GM21526 (cell line): ENCODE results near the gene CABCOCO1.

ENCODE experiments used
- ATAC-seq: cut with Tn5 transposase; IDR thresholded peaks from one replicate; pipeline ENCODE4 v1.9.1; 2021; ENCODE audit warnings: moderate library complexity; ENCODE audit not compliant: unreplicated experiment, low FRiP score

The CABCOCO1 gene, protein sequence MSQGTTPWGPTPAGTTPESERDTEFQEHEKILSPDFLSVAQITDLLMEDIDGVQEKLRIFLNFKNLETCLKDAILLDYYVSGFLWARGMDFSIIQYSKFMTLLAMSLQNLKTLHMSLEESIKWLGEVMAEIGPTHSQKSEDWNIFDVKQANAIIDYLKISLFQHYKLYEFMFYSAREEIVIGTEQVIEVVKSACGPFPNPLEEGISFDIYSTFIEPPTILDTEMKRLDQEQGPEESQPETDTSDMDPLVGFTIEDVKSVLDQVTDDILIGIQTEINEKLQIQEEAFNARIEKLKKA

DNA sequence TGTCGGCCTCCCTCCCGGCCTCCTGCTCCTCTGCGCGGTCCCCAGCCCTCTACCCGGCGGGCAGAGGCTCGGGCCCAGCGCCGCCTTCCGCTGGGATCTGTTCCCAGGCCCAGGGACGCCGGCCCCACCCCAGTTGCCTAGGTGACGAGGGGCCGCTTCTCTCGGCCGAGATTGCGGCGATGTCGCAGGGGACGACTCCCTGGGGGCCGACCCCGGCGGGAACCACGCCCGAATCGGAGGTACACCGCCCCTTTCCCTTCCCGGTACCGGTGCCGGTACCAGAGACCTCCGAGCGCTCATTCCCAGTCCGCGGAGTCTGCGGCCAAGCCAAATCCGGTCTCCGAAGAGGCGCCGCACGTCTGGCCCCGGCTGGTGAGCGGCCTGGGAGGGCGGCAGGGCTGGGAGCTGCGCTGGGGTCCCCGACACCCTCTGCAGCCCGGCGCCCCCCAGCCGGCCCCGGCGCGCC lies at the start of gene CABCOCO1:
Gene CABCOCO1, plus strand, starts transcription at position 136 of the 466 bp plus-strand sequence. Its CDS starts 44 bp downstream, at position 180.
- no peak for ATAC-seq

DNA sequence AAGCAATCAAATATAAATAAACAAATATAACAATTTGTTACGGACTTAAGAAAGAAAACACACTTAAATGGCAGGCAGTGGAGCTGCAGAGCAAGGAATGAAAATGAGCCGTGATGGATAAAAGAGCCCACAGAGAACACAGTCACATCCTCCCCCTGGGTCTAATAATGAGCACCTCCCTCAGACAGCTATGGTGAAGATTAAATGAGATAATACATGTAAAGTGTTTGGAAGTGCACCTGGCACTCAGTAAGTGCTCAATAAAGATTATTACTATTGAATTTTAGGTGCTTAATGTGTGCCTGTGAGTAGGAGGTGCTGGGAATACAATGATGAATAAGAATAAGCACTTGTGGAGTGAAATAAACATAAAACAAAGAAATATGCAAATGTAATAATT lies 49.1 kb upstream of the CABCOCO1 start:
- no peak for ATAC-seq

DNA sequence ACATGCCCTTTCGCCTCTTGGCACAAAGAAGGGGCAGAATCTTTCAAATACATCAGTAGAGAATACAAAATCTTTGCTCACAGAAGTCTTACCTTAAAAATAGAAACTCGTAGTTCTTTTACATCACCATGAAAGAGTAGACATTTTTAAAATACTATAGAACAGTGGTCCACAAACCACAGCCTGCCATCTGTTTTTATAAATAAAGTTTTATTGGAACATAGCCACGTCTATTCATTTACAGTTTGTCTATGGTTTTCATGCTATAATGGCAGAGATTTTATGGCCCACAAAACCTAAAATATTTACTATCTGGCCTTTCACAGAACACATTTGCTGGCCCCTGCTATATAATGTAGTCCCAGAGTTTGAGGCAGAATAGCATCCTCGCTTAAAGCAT lies 46.1 kb upstream of the CABCOCO1 start:
- ATAC-seq = no peak

DNA sequence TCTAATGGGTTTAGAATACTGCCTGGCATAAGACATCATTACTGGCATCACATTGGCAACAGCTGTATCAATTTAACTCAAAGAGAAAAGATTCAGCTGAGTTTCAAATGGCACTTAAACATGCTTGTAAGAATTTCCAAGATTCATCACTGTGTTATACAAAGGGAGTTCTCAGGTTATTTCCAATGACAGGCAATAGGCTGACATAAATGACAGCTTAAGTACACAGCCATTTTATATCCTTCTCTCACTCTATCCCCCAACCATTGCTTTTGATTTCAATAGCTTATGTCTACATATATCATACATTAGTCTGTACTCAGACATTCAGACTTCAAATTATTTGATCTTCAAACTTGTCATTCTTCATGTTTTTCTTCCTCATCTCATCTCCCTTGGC lies 45.5 kb upstream of the CABCOCO1 start:
- ATAC-seq = no peak

DNA sequence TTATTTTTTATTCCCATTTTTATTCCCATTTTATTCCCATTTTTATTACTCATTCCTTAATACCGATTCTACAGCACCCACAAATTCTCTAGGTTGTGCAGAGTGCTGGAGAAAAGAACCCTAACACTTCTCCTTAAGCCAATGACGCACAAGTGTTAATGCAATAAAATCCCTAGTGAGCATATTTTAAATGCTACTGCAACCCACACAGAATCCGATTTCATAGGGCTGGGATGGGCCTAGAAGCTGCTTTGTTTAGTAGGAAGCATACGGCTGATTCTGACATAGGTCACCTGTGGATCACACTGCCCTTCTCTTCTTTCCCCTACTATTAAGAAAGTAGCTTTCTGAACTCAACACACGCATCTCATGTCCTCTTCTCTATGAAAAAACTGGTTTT lies 45.1 kb upstream of the CABCOCO1 start:
- ATAC-seq = no peak

DNA sequence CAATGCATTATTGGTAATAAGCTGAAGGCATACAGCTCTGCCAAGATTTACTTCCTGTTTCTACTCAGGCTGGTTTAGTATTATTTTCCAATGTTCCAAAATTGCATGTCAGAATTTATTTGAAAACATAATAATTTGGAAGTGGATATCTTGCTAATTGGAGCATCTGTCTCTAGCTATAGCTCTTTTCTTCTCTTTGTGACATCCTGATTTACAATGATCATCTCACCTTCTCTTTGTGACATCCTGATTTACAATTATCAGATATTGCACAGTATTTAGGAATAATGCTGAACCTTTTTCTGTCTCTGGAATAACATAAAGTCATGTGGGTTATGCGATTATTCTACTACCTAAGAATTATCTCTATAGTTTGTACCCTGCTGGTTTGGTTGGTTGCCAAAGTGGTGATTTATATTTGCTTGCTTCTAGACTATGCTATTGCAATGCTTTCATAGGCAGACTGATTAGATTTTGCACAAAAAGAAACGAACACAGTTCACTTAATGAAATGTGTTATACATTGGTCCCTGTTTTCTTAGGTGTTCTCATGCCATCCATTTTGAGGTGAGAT lies 44.3 kb upstream of the CABCOCO1 start:
- ATAC-seq = no peak

DNA sequence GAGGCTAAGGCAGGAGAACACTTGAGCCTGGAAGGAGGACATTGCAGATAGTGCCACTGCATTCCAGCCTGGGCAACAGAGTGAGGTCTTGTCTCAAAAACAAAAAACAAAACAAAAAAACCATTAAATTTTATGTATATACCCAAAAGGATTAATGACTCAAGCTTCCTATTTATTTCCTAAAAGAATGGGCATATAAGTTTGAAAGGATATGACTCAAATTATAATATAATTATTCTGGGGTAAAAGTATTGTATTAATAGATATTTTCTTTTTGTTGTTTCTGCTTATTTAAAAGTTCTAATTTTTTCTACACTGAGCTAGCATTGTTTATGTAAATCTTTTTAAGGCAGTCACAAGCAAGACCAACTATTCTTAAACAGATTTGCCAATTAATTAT lies 42.2 kb upstream of the CABCOCO1 start:
- ATAC-seq = no peak

DNA sequence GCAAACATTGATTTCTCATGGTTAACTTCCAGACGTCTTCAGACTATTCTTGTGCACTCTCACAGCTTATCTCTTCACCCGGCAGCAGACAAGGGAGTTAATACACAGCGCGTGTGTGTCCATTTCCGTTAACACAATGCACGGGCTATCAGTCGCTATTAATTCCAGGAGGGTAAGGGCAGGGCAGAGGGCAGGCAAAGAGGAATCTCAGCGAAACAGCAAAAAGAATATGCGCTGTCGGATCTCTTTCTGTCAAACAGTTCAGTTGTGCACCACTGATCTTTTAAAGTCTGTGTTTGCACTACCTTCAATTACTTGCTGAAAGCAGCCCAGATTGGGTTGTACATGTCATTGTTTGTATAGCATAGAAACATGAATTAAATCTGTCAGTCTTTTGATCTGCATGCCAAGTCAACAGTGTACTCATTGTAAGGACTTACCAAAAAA lies 41.1 kb upstream of the CABCOCO1 start:
- no peak for ATAC-seq

DNA sequence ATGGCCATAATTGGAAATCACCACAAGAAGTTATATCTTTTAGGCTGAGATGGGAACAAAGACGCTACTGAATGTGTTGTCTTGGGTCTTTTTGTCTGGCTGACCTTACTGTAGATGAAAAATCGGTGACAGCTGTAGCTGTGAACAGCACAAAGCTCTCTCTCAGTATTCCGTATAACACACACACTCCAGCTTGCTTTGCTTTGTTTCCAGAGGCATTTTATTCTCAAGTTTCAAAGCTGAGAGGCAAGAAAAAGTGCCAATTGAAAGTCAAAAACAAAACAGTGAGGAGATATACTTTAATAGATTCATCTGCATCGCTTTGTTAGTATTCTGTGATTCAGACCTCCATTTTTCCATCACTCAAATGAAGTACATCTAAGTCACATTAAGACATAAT lies 39.6 kb upstream of the CABCOCO1 start:
- no peak for ATAC-seq

DNA sequence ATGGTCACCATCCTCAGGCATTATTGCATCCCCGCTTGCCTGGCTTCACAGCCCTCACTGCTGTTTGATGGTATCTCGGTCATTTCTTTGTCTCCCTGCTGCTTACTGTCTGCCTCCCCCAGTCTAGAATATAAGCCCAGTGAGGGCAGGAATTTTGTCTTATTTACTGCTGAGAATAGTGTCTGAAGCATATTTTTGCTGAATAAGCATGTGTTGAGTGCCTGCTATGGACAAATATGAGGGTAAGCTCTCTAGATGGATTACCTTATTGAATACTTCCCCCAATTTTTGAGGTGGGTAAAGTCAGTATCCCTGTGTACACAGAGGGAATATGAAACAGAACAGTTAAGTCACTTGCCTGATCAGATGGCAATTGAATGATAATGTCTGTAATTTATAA lies 36.5 kb upstream of the CABCOCO1 start:
- ATAC-seq = no peak

DNA sequence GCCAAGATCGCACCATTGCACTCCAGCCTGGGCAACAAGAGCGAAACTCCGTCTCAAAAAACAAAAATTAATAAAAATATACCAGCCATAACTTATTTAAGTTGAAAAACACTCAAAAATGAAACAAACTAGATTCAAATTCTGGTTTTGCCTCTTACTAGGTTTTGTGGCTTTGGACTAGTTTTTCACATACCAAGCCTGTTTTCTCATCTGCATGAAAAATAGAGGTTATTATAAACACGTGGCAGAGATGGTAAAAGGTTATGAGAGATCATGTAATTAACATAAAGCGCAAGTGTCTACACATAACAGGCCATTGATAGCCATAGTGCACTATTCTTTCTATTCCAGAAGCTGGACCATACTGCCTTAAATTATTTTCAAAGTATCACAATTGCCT lies 35.5 kb upstream of the CABCOCO1 start:
- ATAC-seq = no peak

DNA sequence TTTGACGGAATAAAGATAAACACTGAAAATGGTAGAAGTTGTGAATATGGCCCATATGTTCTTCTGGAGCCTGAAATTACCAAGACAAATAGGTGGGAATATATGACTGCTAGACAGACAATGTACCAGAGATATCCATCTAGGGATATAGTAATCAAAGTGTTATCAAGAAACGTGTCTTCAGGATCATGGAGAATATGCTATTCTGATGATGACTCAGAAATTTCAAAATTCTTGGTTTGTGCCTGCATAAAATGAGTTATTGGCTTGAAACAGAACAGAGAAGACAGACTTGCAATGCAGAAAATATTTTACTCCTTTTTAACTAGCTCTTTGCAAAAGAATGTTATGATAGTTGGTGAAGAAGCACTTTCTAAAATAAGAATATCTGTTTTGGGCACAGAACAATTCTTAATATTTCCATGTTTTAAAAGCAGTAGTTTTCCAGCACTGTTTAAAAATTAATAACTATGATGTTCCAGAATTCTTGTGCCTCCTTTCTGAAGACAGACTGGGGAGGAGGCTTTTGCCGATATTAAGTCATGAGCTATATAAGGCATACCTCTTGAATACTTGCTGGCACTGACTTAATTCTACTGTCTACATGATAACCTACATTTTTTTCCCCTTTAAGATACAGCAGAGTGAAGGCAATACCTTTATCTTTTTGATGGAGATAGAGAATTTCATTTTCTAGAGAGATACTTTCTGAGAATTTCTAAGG lies 34.4 kb upstream of the CABCOCO1 start:
- no peak for ATAC-seq

DNA sequence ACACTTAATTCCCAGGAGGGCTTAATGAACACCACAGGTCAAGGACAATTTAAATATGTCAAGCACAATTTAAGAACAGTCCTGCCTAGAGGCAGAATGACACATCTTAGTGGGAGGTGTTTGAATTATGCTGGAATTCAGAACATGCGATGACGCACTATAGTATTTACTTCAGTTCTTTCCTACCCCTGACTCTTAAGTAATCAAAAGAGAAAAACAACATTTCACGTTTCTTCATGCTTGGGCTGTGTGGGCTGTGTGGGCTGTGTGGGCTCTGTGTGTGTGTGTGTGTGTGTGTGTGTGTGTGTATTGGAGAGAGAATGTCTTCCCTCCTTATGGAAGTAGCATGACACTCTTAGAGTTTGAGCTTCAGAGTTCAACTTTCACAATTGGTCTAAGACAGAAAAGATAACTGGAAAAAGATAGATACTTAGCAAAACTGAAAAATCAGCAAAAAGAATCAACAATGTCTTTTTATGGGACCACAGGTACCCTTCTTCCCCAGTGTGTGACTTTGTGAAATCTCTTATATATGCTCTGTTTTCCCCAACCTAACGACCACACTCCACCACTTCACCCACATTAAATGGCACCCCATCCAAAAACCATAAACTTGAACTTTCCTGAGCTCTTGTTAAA lies 33.7 kb upstream of the CABCOCO1 start:
- no peak for ATAC-seq

DNA sequence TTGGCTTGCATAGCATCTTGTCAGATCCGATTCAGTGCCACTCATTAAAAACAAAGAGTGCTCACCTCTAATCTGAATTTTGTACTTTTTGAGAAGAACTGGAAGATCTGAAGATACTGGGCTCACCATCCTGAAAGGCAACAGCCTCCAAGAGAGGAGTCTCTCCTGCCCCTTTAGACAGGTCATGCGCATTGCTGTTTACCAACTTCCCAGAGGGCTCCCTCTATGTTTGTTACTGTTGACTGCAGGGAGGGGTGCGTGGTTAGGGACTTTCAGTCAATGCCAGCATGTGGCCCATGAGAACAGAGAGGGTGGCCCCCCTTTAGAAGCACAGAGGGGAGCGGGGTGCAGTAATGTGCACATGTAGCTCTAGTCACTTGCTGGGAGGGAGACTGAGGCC lies 33.2 kb upstream of the CABCOCO1 start:
- no peak for ATAC-seq

DNA sequence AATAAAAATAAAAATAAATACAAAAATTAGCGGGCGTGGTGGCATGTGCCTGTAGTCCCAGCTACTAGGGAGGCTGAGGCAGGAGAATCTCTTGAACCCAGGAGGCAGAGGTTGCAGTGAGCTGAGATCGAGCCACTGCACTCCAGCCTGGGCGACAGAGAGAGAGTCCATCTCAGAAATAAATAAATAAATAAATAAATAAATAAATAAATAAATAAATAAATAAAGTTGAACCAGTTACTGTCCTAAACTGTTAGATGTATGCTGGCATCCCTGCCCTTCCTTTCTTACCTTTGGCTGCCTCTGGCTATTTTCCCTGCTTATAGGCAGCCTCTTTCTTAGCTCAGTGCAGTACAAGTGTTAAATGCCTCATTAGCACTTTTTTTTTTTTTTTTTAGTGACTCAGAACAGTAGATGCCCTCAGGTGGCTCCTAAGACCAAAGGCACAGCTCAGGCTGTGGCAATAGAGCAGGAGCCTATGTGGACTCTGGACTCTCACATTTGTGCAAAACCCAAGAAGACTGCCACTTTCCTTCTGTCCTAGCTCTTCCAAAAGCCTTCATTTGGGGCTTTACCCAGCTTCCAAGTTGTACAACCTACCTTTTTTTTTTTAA lies 30.6 kb upstream of the CABCOCO1 start:
- ATAC-seq = no peak

DNA sequence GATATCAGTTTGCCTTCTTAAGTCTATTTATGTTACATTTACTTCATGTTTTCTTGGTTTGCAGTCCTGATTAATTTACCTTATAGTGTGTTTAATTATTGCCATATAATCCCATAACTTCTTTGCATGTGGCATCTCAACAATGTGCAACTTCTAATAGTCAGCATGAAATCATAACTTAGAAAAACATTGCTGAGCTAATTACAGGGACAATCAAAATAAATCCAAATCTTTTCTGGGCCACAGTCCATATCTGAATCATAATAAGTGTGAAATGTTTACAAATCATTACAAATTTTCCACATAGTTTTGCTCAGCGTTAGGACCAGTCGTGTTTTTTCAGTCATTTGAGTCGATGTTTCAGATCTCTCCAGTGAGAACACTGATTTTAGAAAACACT lies 29.1 kb upstream of the CABCOCO1 start:
- ATAC-seq = no peak

DNA sequence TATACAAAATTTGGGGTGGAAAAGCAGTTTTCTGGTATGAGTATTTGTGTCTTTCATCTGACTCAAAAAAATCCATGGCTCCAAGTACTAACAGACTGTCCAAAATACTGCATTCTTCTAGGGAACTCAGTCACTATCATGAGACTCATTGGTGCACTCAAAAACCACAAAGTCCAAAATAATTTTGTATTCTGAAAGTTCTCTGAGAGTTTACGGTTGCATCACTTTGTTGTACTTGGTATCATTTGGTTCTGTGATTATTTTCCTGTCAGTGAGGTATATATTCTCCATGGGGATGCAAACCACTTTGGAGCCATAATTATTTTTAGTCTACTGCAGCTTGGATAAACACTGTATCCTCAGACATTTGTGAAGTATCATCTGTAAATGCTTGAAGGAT lies 28.0 kb upstream of the CABCOCO1 start:
- no peak for ATAC-seq

DNA sequence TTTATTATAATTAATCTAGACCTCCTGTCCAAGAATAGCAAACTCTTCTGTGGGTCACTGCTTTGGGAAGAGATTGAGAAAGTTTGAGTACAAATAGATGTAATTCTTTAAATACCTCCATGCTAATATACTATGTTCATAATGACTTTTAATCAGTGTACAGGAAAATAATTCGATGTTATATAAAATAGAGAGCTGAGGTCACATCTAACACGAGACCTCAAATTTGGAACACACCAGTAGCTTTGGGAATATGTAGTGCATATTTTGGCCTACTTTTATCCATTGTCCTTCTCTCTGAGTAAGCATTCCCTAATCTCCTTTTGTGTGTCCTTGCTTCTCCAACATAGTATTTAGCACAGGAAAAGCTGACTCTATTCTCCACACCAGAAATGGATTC lies 27.3 kb upstream of the CABCOCO1 start:
- no peak for ATAC-seq

DNA sequence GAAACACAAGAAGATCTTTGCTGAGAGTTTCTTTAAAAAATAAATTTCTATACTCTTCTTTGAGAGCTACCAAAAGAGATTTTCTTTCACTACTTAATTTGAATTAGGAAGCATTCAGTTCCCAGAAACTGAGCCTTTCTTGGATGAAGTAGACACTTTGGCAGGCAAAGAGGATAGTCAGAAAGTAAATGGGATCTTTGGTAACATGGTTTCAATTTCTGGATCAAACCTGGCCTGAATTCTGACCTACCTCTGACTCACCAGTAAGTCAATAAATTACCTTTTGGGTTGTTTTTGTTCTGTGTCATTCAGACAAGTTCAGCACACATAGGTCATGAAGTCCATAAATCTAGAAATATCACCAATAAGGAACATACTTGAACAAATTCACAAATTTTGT lies 26.8 kb upstream of the CABCOCO1 start:
- no peak for ATAC-seq

DNA sequence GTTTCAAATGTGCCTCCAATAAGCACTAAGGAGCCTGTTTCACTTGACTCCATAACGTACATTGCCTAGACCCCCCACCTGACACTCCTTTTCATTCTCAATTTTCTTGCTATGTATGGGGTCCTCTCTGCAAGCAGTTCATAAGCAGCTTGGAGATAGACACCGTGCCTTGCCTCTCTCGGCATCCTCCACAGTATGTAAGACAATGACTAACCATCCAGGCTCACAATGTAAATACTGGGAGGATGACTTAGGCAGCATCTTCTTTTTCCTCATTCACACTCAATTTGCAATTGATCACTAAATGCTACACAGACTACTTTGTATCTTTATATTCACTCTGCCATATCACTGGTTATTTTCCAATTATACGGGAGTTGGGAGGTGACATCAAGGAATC lies 22.8 kb upstream of the CABCOCO1 start:
- no peak for ATAC-seq

DNA sequence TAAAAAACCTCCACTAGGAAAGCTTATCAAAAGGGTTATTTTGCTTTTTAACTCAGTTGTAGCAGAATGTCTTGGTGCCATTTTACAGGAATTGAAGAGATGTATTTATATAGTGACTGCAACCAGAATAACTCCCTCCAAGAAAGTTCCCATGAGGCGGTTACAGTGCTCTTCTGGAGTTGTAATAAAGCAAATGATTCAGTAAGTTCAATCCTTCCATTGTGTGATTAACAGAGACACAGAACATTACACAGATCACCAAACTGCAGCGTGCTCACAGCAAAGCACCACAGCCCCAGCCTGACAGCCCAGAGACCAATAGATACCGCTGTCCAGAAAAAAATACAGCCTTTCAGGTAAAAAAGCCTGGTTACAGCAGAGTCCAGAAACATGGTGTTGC lies 21.9 kb upstream of the CABCOCO1 start:
- no peak for ATAC-seq
